ENCODE results near the gene HTRA2.
A peak's percentile ranks its signal among the peaks of the same experiment; 100 is the strongest.
"Not testable (repeated sequence)": the region's sequence is repeated elsewhere in the genome, so short reads cannot be mapped to it uniquely, and the experiment has no call there.

Gene HTRA2

GRCh38 chr2:74546004-74546403 lies 16.3 kb downstream of the HTRA2 start:
- DNase-seq, result no peak

GRCh38 chr2:74548285-74548899 lies 18.7 kb downstream of the HTRA2 start:
- no peak for DNase-seq

GRCh38 chr2:74548900-74549826 lies 19.4 kb downstream of the HTRA2 start:
- DNase-seq, result no peak

GRCh38 chr2:74550231-74550630 lies 20.5 kb downstream of the HTRA2 start:
- DNase-seq, result no peak

GRCh38 chr2:74551530-74551929 lies 21.8 kb downstream of the HTRA2 start:
- no peak for DNase-seq

- no peak for DNase-seq
Observed at GRCh38 chr2:74551942-74552913, 22.5 kb downstream of the HTRA2 start.

GRCh38 chr2:74552914-74553811 lies 23.4 kb downstream of the HTRA2 start:
- DNase-seq, result no peak

GRCh38 chr2:74553892-74554819 lies 24.4 kb downstream of the HTRA2 start, which contains the start of the genes DOK1 and LOXL3:
Gene DOK1, plus strand, starts transcription at chr2:74554720. Its CDS starts 35 bp downstream, at chr2:74554755.
Gene LOXL3, minus strand, starts transcription at chr2:74553942. Its CDS starts 1,308 bp downstream, at chr2:74552634.
- peak; percentile 74 to 87 for DNase-seq

- peak; percentile 36 to 44 for DNase-seq
Observed at GRCh38 chr2:74554820-74555531, 25.2 kb downstream of the HTRA2 start.

GRCh38 chr2:74555610-74556103 lies 25.9 kb downstream of the HTRA2 start:
- no peak for DNase-seq

- no peak for DNase-seq
Observed at GRCh38 chr2:74556159-74556558, 26.4 kb downstream of the HTRA2 start.

GRCh38 chr2:74556831-74557370 lies 27.2 kb downstream of the HTRA2 start:
- DNase-seq, result no peak

GRCh38 chr2:74558284-74559230 lies 28.8 kb downstream of the HTRA2 start:
- DNase-seq, result no peak

GRCh38 chr2:74559912-74560311 lies 30.2 kb downstream of the HTRA2 start:
- DNase-seq, result no peak

GRCh38 chr2:74560591-74560990 lies 30.9 kb downstream of the HTRA2 start:
- no peak for DNase-seq

GRCh38 chr2:74561022-74561421 lies 31.3 kb downstream of the HTRA2 start:
- DNase-seq, result not testable (repeated sequence)

GRCh38 chr2:74562126-74562775 lies 32.5 kb downstream of the HTRA2 start:
- DNase-seq, result no peak

GRCh38 chr2:74564222-74564621 lies 34.5 kb downstream of the HTRA2 start:
- no peak for DNase-seq
